PFSK-1 (cell line): ENCODE measurements around the gene SLC46A1.

Experiments
- POLR2AphosphoS5 ChIP-seq: IDR thresholded peaks from 2 replicates; pipeline ENCODE4 v1.6.1; 2012; ENCODE audit warnings: low read depth, mild to moderate bottlenecking, control low read depth, low read length, moderate library complexity
- SIN3A ChIP-seq: IDR thresholded peaks from 2 replicates; pipeline ENCODE4 v1.6.1; 2012; ENCODE audit warnings: mild to moderate bottlenecking, low read length, moderate library complexity, borderline replicate concordance; ENCODE audit not compliant: insufficient read depth
- TAF1 ChIP-seq: IDR thresholded peaks from 2 replicates; pipeline ENCODE4 v1.6.1; 2012; ENCODE audit warnings: low read length, control low read depth, borderline replicate concordance; ENCODE audit not compliant: insufficient read depth
- TF ChIP-seq, protein P1 (sequence below), 2 experiments: IDR thresholded peaks; 2 replicates each; pipeline versions ENCODE4 v1.6.1 to v1.8.0; 2011 to 2012; ENCODE audit warnings: low read depth in 2 of 2, low read length in 2 of 2, control low read depth in 1 of 2, inconsistent platforms in 1 of 2, mild to moderate bottlenecking in 1 of 2, moderate library complexity in 1 of 2; ENCODE audit not compliant: insufficient read depth in 1 of 2

DNA sequence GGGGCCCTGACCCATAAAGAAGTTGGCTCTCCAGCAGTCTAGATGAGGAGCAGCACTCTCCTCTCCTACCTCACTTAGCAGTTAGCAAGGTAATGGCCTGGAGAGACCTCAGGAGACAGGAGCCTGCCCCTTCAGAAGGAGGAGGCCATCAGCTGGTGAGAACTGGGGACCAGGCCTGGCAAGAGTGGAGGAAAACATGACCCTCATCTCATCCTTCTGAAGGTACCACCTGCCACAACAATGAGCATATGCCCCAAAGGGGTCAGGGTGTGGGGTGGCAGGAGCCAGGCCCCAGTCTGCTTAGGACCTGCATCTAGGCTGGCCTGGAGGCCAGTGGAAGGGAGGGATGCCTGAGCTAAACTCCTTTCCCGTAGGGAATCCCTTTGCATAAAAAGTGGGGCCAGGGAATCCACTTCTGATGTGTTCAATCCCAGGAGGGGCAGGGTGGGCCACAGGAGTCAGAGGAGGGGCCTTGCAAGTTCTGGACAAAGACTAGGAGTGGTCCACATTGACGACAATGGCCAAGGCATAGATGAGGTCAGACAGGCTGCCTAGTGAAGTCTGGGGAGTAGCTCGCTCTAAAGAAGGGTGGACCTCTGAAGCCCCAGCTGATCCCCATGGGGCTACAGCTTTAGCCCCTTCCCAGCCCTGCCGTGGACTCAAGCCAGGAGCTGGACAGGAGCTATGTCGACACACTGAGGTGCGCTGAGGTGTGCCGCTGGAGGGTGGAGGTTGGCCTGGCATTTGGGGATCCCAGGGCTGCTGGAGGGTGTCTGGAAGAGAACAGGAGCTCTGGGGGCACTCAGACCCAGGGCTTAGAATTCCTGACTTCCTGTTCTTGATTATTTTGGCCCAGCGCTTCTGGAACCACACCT, 42.0 kb downstream of the SLC46A1 start:
- TF ChIP-seq TAF1 (no peak), POLR2AphosphoS5 (no peak), SIN3A (no peak)
- TF ChIP-seq, protein P1, sequence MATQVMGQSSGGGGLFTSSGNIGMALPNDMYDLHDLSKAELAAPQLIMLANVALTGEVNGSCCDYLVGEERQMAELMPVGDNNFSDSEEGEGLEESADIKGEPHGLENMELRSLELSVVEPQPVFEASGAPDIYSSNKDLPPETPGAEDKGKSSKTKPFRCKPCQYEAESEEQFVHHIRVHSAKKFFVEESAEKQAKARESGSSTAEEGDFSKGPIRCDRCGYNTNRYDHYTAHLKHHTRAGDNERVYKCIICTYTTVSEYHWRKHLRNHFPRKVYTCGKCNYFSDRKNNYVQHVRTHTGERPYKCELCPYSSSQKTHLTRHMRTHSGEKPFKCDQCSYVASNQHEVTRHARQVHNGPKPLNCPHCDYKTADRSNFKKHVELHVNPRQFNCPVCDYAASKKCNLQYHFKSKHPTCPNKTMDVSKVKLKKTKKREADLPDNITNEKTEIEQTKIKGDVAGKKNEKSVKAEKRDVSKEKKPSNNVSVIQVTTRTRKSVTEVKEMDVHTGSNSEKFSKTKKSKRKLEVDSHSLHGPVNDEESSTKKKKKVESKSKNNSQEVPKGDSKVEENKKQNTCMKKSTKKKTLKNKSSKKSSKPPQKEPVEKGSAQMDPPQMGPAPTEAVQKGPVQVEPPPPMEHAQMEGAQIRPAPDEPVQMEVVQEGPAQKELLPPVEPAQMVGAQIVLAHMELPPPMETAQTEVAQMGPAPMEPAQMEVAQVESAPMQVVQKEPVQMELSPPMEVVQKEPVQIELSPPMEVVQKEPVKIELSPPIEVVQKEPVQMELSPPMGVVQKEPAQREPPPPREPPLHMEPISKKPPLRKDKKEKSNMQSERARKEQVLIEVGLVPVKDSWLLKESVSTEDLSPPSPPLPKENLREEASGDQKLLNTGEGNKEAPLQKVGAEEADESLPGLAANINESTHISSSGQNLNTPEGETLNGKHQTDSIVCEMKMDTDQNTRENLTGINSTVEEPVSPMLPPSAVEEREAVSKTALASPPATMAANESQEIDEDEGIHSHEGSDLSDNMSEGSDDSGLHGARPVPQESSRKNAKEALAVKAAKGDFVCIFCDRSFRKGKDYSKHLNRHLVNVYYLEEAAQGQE (IDR thresholded peaks at IDR 0.05; ENCODE audit: insufficient read depth in 1 of 2, low read depth in 2 of 2, low read length in 2 of 2), result no peak
